GM19193 (cell line): Measurements from ENCODE around the gene DUSP12.
A peak's percentile ranks its signal among the peaks of the same experiment; 100 is the strongest.

Source experiments
- POLR2A ChIP-seq: IDR thresholded peaks from 4 replicates; pipeline ENCODE4 v1.6.1; 2011; ENCODE audit not compliant: insufficient read depth, insufficient read length; ENCODE audit errors: extremely low read depth

Gene DUSP12

GRCh38 chr1:161738627-161739287 lies 10.8 kb upstream of the DUSP12 start:
- TF ChIP-seq POLR2A: peak; percentile 41

GRCh38 chr1:161739865-161740566 lies 9.6 kb upstream of the DUSP12 start:
- TF ChIP-seq POLR2A: peak; percentile 41

GRCh38 chr1:161740921-161741320 lies 8.7 kb upstream of the DUSP12 start:
- no peak for TF ChIP-seq POLR2A

GRCh38 chr1:161743231-161743630 lies 6.4 kb upstream of the DUSP12 start:
- no peak for TF ChIP-seq POLR2A

GRCh38 chr1:161747801-161748200 lies 1.8 kb upstream of the DUSP12 start:
- no peak for TF ChIP-seq POLR2A

- no peak for TF ChIP-seq POLR2A
Observed at GRCh38 chr1:161763522-161764098, 14.0 kb downstream of the DUSP12 start.

GRCh38 chr1:161766102-161766981 lies 16.8 kb downstream of the DUSP12 start, which contains the start of gene ATF6:
TSS of gene ATF6 (plus strand) at chr1:161766320. CDS start at chr1:161766361, 41 bp downstream.
- TF ChIP-seq POLR2A: peak; percentile 79

- no peak for TF ChIP-seq POLR2A
Observed at GRCh38 chr1:161768461-161768860, 18.9 kb downstream of the DUSP12 start.

GRCh38 chr1:161768986-161769672 lies 19.5 kb downstream of the DUSP12 start:
- no peak for TF ChIP-seq POLR2A

- TF ChIP-seq POLR2A: no peak
Observed at GRCh38 chr1:161770250-161770649, 20.7 kb downstream of the DUSP12 start.

- TF ChIP-seq POLR2A: no peak
Observed at GRCh38 chr1:161771161-161771560, 21.6 kb downstream of the DUSP12 start.

GRCh38 chr1:161771973-161772372 lies 22.4 kb downstream of the DUSP12 start:
- TF ChIP-seq POLR2A: no peak

- TF ChIP-seq POLR2A: no peak
Observed at GRCh38 chr1:161772397-161772796, 22.8 kb downstream of the DUSP12 start.

GRCh38 chr1:161773791-161774190 lies 24.2 kb downstream of the DUSP12 start:
- TF ChIP-seq POLR2A: no peak
